ENCODE results near the gene ELFN1. TPM values are rescaled to one million over a fixed set of nuclear protein-coding genes. Genes with fewer than 3 reads are reported as not detected.
"Not testable (repeated sequence)": the region's sequence is repeated elsewhere in the genome, so short reads cannot be mapped to it uniquely, and the experiment has no call there.

ELFN1 gene
- polyA plus RNA-seq, 4 donors, result 0.80 to 2.0 TPM; not detected in 2

- no peak for FAIRE-seq
Observed at GRCh38 chr7:1761097-1761496, 91.0 kb downstream of the ELFN1 start.

GRCh38 chr7:1761774-1762173 is 91.7 kb downstream of the ELFN1 start:
- WGBS, 3 donors, result 31 to 63% (median 42%) methylated on average over 11 of the region's 11 CpGs
- H3K27me3 ChIP-seq (ENCODE audit: control insufficient read depth in 3 of 3, insufficient read depth in 3 of 3, low read length in 3 of 3), result peaks cover 0 to 8% (median 0%) of the 10 kb centered on the region in 3 donors
- H3K9me3 ChIP-seq (ENCODE audit: control insufficient read depth in 2 of 2, insufficient read depth in 1 of 2, low read depth in 1 of 2, low read length in 1 of 2), result peaks cover 2 to 22% of the 10 kb centered on the region in 2 donors
- DNase-seq, result no peak
- H3K4me3 ChIP-seq (ENCODE audit: low read depth in 1 of 3, low read length in 3 of 3), result no peak overlapping the region
- no peak overlapping the region for H3K27ac ChIP-seq (ENCODE audit: low read depth in 1 of 3, low read length in 2 of 3)
- no peaks in the 10 kb centered on the region for H3K4me1 ChIP-seq (ENCODE audit: control insufficient read depth in 3 of 3, insufficient read depth in 2 of 3, low read depth in 1 of 3, low read length in 2 of 3)
- H3K36me3 ChIP-seq (ENCODE audit: control insufficient read depth in 3 of 3, insufficient read depth in 2 of 3, low read depth in 1 of 3, low read length in 3 of 3), result no peaks in the 10 kb centered on the region
- FAIRE-seq, result no peak

More at GRCh38 chr7:1761097-1761496, 91.0 kb downstream of the ELFN1 start:
- no peaks in the 10 kb centered on the region for H3K36me3 ChIP-seq (ENCODE audit: control insufficient read depth in 3 of 3, insufficient read depth in 2 of 3, low read depth in 1 of 3, low read length in 3 of 3)
- H3K27ac ChIP-seq (ENCODE audit: low read depth in 1 of 3, low read length in 2 of 3), result no peak overlapping the region
- H3K27me3 ChIP-seq (ENCODE audit: control insufficient read depth in 3 of 3, insufficient read depth in 3 of 3, low read length in 3 of 3), result peaks cover 0 to 8% (median 0%) of the 10 kb centered on the region in 3 donors
- DNase-seq, result no peak
- WGBS, 3 donors, result 80 to 91% (median 87%) methylated on average over 13 of the region's 13 CpGs
- H3K9me3 ChIP-seq (ENCODE audit: control insufficient read depth in 2 of 2, insufficient read depth in 1 of 2, low read depth in 1 of 2, low read length in 1 of 2), result peaks cover 2 to 22% of the 10 kb centered on the region in 2 donors
- no peaks in the 10 kb centered on the region for H3K4me1 ChIP-seq (ENCODE audit: control insufficient read depth in 3 of 3, insufficient read depth in 2 of 3, low read depth in 1 of 3, low read length in 2 of 3)
- H3K4me3 ChIP-seq (ENCODE audit: low read depth in 1 of 3, low read length in 3 of 3), result no peak overlapping the region

GRCh38 chr7:1762238-1762945 is 92.3 kb downstream of the ELFN1 start:
- no peak overlapping the region for H3K4me3 ChIP-seq (ENCODE audit: low read depth in 1 of 3, low read length in 3 of 3)
- H3K27ac ChIP-seq (ENCODE audit: low read depth in 1 of 3, low read length in 2 of 3), result no peak overlapping the region
- H3K4me1 ChIP-seq (ENCODE audit: control insufficient read depth in 3 of 3, insufficient read depth in 2 of 3, low read depth in 1 of 3, low read length in 2 of 3), result no peaks in the 10 kb centered on the region
- DNase-seq (no peak), FAIRE-seq (no peak)
- WGBS, 3 donors, result 95% methylated on average over 30 of the region's 30 CpGs
- no peaks in the 10 kb centered on the region for H3K36me3 ChIP-seq (ENCODE audit: control insufficient read depth in 3 of 3, insufficient read depth in 2 of 3, low read depth in 1 of 3, low read length in 3 of 3)
- H3K9me3 ChIP-seq (ENCODE audit: control insufficient read depth in 2 of 2, insufficient read depth in 1 of 2, low read depth in 1 of 2, low read length in 1 of 2), result peaks cover 2 to 22% of the 10 kb centered on the region in 2 donors
- peaks cover 0 to 5% (median 4%) of the 10 kb centered on the region in 3 donors for H3K27me3 ChIP-seq (ENCODE audit: control insufficient read depth in 3 of 3, insufficient read depth in 3 of 3, low read length in 3 of 3)

GRCh38 chr7:1763033-1763432 is 93.0 kb downstream of the ELFN1 start:
- Histone ChIP-seq H3K27me3 (ENCODE audit: control insufficient read depth in 3 of 3, insufficient read depth in 3 of 3, low read length in 3 of 3) (peaks cover 0 to 5% (median 0%) of the 10 kb centered on the region in 3 donors), H3K36me3 (ENCODE audit: control insufficient read depth in 3 of 3, insufficient read depth in 2 of 3, low read depth in 1 of 3, low read length in 3 of 3) (no peaks in the 10 kb centered on the region), H3K9me3 (ENCODE audit: control insufficient read depth in 2 of 2, insufficient read depth in 1 of 2, low read depth in 1 of 2, low read length in 1 of 2) (peaks cover 2 to 22% of the 10 kb centered on the region in 2 donors), H3K4me1 (ENCODE audit: control insufficient read depth in 3 of 3, insufficient read depth in 2 of 3, low read depth in 1 of 3, low read length in 2 of 3) (no peaks in the 10 kb centered on the region), H3K27ac (ENCODE audit: low read depth in 1 of 3, low read length in 2 of 3) (no peak overlapping the region), H3K4me3 (ENCODE audit: low read depth in 1 of 3, low read length in 3 of 3) (no peak overlapping the region)
- DNase-seq (no peak), FAIRE-seq (no peak)
- 97% methylated on average over 13 of the region's 13 CpGs for WGBS, 3 donors

GRCh38 chr7:1763911-1764310 is 93.8 kb downstream of the ELFN1 start:
- not testable (repeated sequence) for H3K27me3 ChIP-seq (ENCODE audit: control insufficient read depth in 3 of 3, insufficient read depth in 3 of 3, low read length in 3 of 3); H3K4me1 ChIP-seq (ENCODE audit: control insufficient read depth in 3 of 3, insufficient read depth in 2 of 3, low read depth in 1 of 3, low read length in 2 of 3); H3K27ac ChIP-seq (ENCODE audit: low read depth in 1 of 3, low read length in 2 of 3); H3K4me3 ChIP-seq (ENCODE audit: low read depth in 1 of 3, low read length in 3 of 3); FAIRE-seq; DNase-seq; H3K36me3 ChIP-seq (ENCODE audit: control insufficient read depth in 3 of 3, insufficient read depth in 2 of 3, low read depth in 1 of 3, low read length in 3 of 3)
- H3K9me3 ChIP-seq (ENCODE audit: control insufficient read depth in 2 of 2, insufficient read depth in 1 of 2, low read depth in 1 of 2, low read length in 1 of 2), result peaks cover 2 to 22% of the 10 kb centered on the region in 2 donors
- WGBS, 3 donors, result 94 to 95% (median 95%) methylated on average over 10 to 12 of the region's 15 CpGs

GRCh38 chr7:1765336-1765735 is 95.3 kb downstream of the ELFN1 start:
- no peak for DNase-seq

GRCh38 chr7:1767524-1767923 is 97.4 kb downstream of the ELFN1 start:
- WGBS, 3 donors, result 57 to 61% (median 58%) methylated on average over 10 of the region's 10 CpGs
- no peak for DNase-seq
- no peaks in the 10 kb centered on the region for H3K4me1 ChIP-seq (ENCODE audit: control insufficient read depth in 3 of 3, insufficient read depth in 2 of 3, low read depth in 1 of 3, low read length in 2 of 3)
- H3K36me3 ChIP-seq (ENCODE audit: control insufficient read depth in 3 of 3, insufficient read depth in 2 of 3, low read depth in 1 of 3, low read length in 3 of 3), result no peaks in the 10 kb centered on the region
- peaks cover 2 to 19% of the 10 kb centered on the region in 2 donors for H3K9me3 ChIP-seq (ENCODE audit: control insufficient read depth in 2 of 2, insufficient read depth in 1 of 2, low read depth in 1 of 2, low read length in 1 of 2)
- no peak overlapping the region for H3K27ac ChIP-seq (ENCODE audit: low read depth in 1 of 3, low read length in 2 of 3)
- H3K4me3 ChIP-seq (ENCODE audit: low read depth in 1 of 3, low read length in 3 of 3), result no peak overlapping the region
- FAIRE-seq, result no peak
- peaks cover 0 to 5% (median 0%) of the 10 kb centered on the region in 3 donors for H3K27me3 ChIP-seq (ENCODE audit: control insufficient read depth in 3 of 3, insufficient read depth in 3 of 3, low read length in 3 of 3)

More at GRCh38 chr7:1765336-1765735, 95.3 kb downstream of the ELFN1 start:
- no peak for FAIRE-seq
- Histone ChIP-seq H3K4me1 (ENCODE audit: control insufficient read depth in 3 of 3, insufficient read depth in 2 of 3, low read depth in 1 of 3, low read length in 2 of 3) (no peaks in the 10 kb centered on the region), H3K27me3 (ENCODE audit: control insufficient read depth in 3 of 3, insufficient read depth in 3 of 3, low read length in 3 of 3) (peaks cover 0 to 5% (median 0%) of the 10 kb centered on the region in 3 donors), H3K4me3 (ENCODE audit: low read depth in 1 of 3, low read length in 3 of 3) (no peak overlapping the region), H3K9me3 (ENCODE audit: control insufficient read depth in 2 of 2, insufficient read depth in 1 of 2, low read depth in 1 of 2, low read length in 1 of 2) (peaks cover 2 to 22% of the 10 kb centered on the region in 2 donors), H3K27ac (ENCODE audit: low read depth in 1 of 3, low read length in 2 of 3) (no peak overlapping the region), H3K36me3 (ENCODE audit: control insufficient read depth in 3 of 3, insufficient read depth in 2 of 3, low read depth in 1 of 3, low read length in 3 of 3) (no peaks in the 10 kb centered on the region)
- 82 to 83% (median 83%) methylated on average over 13 of the region's 13 CpGs for WGBS, 3 donors

GRCh38 chr7:1768832-1769231 is 98.8 kb downstream of the ELFN1 start:
- no peaks in the 10 kb centered on the region for H3K36me3 ChIP-seq (ENCODE audit: control insufficient read depth in 3 of 3, insufficient read depth in 2 of 3, low read depth in 1 of 3, low read length in 3 of 3)
- no peaks in the 10 kb centered on the region for H3K4me1 ChIP-seq (ENCODE audit: control insufficient read depth in 3 of 3, insufficient read depth in 2 of 3, low read depth in 1 of 3, low read length in 2 of 3)
- H3K27ac ChIP-seq (ENCODE audit: low read depth in 1 of 3, low read length in 2 of 3), result no peak overlapping the region
- no peak overlapping the region for H3K4me3 ChIP-seq (ENCODE audit: low read depth in 1 of 3, low read length in 3 of 3)
- H3K9me3 ChIP-seq (ENCODE audit: control insufficient read depth in 2 of 2, insufficient read depth in 1 of 2, low read depth in 1 of 2, low read length in 1 of 2), result peaks cover 0 to 6% of the 10 kb centered on the region in 2 donors
- 82 to 89% (median 89%) methylated on average over 7 of the region's 7 CpGs for WGBS, 3 donors
- DNase-seq, result no peak
- peaks cover 0 to 5% (median 0%) of the 10 kb centered on the region in 3 donors for H3K27me3 ChIP-seq (ENCODE audit: control insufficient read depth in 3 of 3, insufficient read depth in 3 of 3, low read length in 3 of 3)
- no peak for FAIRE-seq
